ENCODE data around the gene NGEF. TPM values are rescaled to one million over a fixed set of nuclear protein-coding genes. Genes with fewer than 3 reads are reported as not detected.
A peak's percentile ranks its signal among the peaks of the same experiment; 100 is the strongest.

NGEF gene
- total RNA-seq, 2 experiments from 2014 or later, result 0.63 TPM; not detected in 1

GRCh38 chr2:232901736-232902578 lies 111.1 kb downstream of the NGEF start:
- ChIA-PET CTCF (no interaction called here), POLR2A (no interaction called here)
- intact Hi-C loops (cut with micrococcal nuclease), result no loop called here
- TF ChIP-seq, protein P1, sequence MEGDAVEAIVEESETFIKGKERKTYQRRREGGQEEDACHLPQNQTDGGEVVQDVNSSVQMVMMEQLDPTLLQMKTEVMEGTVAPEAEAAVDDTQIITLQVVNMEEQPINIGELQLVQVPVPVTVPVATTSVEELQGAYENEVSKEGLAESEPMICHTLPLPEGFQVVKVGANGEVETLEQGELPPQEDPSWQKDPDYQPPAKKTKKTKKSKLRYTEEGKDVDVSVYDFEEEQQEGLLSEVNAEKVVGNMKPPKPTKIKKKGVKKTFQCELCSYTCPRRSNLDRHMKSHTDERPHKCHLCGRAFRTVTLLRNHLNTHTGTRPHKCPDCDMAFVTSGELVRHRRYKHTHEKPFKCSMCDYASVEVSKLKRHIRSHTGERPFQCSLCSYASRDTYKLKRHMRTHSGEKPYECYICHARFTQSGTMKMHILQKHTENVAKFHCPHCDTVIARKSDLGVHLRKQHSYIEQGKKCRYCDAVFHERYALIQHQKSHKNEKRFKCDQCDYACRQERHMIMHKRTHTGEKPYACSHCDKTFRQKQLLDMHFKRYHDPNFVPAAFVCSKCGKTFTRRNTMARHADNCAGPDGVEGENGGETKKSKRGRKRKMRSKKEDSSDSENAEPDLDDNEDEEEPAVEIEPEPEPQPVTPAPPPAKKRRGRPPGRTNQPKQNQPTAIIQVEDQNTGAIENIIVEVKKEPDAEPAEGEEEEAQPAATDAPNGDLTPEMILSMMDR (IDR thresholded peaks at IDR 0.05), result no peak
- H3K36me3 Mint-ChIP-seq (ENCODE audit: low read depth), result no peaks in the 10 kb centered on the region
- H3K9me3 Mint-ChIP-seq, result no peaks in the 10 kb centered on the region
- H3K4me1 Mint-ChIP-seq (ENCODE audit: low read depth), result peaks cover 3% of the 10 kb centered on the region
- H3K4me3 Mint-ChIP-seq, result no peak overlapping the region
- DNase-seq (peak; percentile 57), ATAC-seq (peak; percentile 80)
- no peak overlapping the region for H3K27ac Mint-ChIP-seq
- no peaks in the 10 kb centered on the region for H3K27me3 Mint-ChIP-seq

DNA sequence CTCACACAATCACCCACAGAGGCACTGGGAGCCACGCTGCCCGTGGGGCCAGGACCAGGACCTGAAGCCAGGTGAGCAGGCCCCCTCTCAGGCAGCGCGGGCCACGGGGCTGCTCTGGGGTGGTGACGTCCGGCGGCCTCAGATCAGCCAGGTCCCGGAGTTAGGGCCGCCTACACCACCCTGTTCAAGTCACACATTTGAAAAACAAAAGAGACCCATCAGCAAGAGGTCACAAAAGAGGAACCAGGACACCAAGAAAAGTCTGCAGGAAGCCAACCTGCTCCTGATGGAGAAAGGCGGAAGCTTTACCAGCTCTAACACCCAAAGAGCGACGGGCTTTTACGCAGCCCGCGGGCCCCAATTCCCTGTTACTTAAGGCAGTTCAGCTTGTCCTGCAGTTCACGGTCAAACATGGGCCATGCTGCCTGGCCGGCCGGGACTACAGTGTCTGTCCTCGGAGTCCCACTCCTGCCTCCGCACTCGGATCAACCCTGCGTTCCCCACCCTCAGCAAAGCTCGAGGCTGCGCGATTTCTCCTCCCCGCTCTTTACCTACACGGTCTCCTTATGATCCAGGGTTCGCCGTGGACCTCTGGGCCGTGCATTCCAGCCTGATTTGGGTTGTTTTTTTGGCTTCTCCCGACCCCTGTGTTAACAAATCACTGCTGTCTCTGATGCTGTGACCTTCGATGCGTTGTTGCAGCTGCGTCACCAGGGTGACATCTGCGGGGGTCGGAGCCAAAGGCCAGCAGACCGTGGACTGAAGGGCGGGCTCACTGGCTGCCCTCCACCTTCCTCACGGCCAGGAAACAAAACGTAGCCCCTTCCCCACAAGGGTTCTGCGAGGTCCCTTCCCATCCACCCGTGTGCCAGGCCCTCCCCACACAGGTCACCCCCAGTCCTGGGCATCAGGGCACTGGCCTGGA lies 112.0 kb downstream of the NGEF start:
- Mint-ChIP-seq H3K27ac (no peak overlapping the region), H3K4me3 (no peak overlapping the region), H3K9me3 (no peaks in the 10 kb centered on the region), H3K4me1 (ENCODE audit: low read depth) (peaks cover 5% of the 10 kb centered on the region), H3K27me3 (no peaks in the 10 kb centered on the region), H3K36me3 (ENCODE audit: low read depth) (no peaks in the 10 kb centered on the region)
- CTCF ChIA-PET, result no interaction called here
- ATAC-seq, result no peak
- no peak for DNase-seq
- TF ChIP-seq, protein P1 (IDR thresholded peaks at IDR 0.05), result no peak
- intact Hi-C loops (cut with micrococcal nuclease), result no loop called here
- POLR2A ChIA-PET, result no interaction called here

GRCh38 chr2:232898592-232899543 lies 114.2 kb downstream of the NGEF start:
- ChIA-PET CTCF (interaction anchor here (1.2 to 1.6 kb wide), 3 partner anchors 130 to 161 kb away, joined by 3 to 4 read pairs (median 3); partner anchors contain the start of gene INPP5D), POLR2A (interaction anchor here (0.6 kb wide), 1 partner anchor 201 kb away, joined by 4 read pairs; no protein-coding TSS in a partner anchor)
- Mint-ChIP-seq H3K27ac (no peak overlapping the region), H3K4me3 (no peak overlapping the region), H3K36me3 (ENCODE audit: low read depth) (no peaks in the 10 kb centered on the region), H3K9me3 (no peaks in the 10 kb centered on the region), H3K4me1 (ENCODE audit: low read depth) (peaks cover 6% of the 10 kb centered on the region), H3K27me3 (no peaks in the 10 kb centered on the region)
- ATAC-seq (no peak), DNase-seq (no peak)
- TF ChIP-seq, protein P1 (IDR thresholded peaks at IDR 0.05), result no peak
- intact Hi-C loops (cut with micrococcal nuclease), result no loop called here

DNA sequence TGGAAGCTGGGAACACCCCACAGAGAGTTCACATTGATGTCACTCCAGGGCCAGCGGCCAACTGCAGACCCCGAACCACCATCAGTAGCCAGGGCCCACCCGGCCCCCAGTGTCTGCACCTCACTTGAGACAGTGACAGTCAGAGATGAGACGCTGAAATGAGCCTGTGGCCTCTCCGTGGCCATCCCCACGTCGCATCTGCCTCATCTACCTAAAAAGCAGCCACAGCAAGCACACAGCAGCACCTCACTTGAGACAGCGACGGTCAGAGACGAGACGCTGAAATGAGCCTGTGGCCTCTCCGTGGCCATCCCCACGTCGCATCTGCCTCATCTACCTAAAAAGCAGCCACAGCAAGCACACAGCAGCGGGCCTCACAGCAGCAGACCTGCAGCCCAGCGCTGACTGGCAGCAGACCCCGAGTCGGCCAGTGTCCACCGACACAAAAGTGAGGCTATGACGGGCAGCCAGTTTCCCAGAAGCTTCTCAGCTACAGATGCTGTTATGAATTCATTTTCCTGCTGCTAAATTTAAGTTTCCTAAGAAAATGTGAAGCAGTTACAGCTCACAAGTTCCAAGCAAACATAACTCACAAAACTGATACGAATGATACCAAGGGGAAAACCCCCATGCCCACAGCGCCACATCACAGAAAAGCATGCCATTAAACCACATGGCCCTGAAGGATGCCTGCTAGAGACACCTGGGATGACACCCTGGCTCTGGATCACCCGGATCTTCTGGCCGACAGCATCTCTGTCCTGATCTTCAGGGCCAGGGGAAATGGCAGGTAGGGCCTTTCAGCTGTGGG lies 115.3 kb downstream of the NGEF start:
- H3K4me3 Mint-ChIP-seq, result no peak overlapping the region
- H3K9me3 Mint-ChIP-seq, result no peaks in the 10 kb centered on the region
- ChIA-PET POLR2A (no interaction called here), CTCF (interaction anchor here (1.2 to 1.6 kb wide), 3 partner anchors 131 to 162 kb away, joined by 3 to 4 read pairs (median 3); partner anchors contain the start of gene INPP5D)
- peak overlapping the region; percentile 48 for H3K27ac Mint-ChIP-seq
- intact Hi-C loops (cut with micrococcal nuclease), result no loop called here
- ATAC-seq (peak; percentile 68), DNase-seq (peak; percentile 70)
- H3K27me3 Mint-ChIP-seq, result peaks cover 5% of the 10 kb centered on the region
- peaks cover 6% of the 10 kb centered on the region for H3K4me1 Mint-ChIP-seq (ENCODE audit: low read depth)
- TF ChIP-seq, protein P1 (IDR thresholded peaks at IDR 0.05), result no peak
- no peaks in the 10 kb centered on the region for H3K36me3 Mint-ChIP-seq (ENCODE audit: low read depth)
